Parietal lobe (tissue), 2 donors: Measurements from ENCODE around the gene PRR33. TPM values are rescaled to one million over a fixed set of nuclear protein-coding genes. Genes with fewer than 3 reads are reported as not detected.

Experiments used
- small RNA-seq: library from RNA; depleted of rRNA; stranded (forward); fragments of <200 nt; gene quantifications from one replicate; pipeline ENCODE3, GENCODE V24; 2014; ENCODE audit warnings: low replicate concordance
- total RNA-seq: library from RNA; depleted of rRNA; stranded (reverse); fragments of >200 nt; gene quantifications from one replicate; pipeline ENCODE4 v1.2.3, GENCODE V29; 2014

Gene PRR33
- not detected for total RNA-seq

GRCh38 chr11:1891831-1892115, at the start of gene PRR33:
TSS of gene PRR33 (minus strand) at chr11:1891895. CDS start at chr11:1890584, 1,311 bp downstream.

GRCh38 chr11:1919391-1920127, 27.9 kb upstream of the PRR33 start, which contains the start of gene TNNT3:
TSS of gene TNNT3 (plus strand) at chr11:1919703. CDS start at chr11:1922875, 3,172 bp downstream.

GRCh38 chr11:1852877-1853276, 38.8 kb downstream of the PRR33 start, which contains the start of gene LSP1:
TSS of gene LSP1 (plus strand) at chr11:1853084. CDS start at chr11:1853145, 61 bp downstream.

GRCh38 chr11:1838426-1839144, 53.1 kb downstream of the PRR33 start, which contains the start of gene TNNI2:
TSS of gene TNNI2 (plus strand) at chr11:1838981. CDS start at chr11:1839697, 716 bp downstream.

Small RNA genes lying within 50 kb of the gene (small RNA-seq; reads per million reads assigned to genes)
- gene AC051649.1 (not detected), gene MIR4298 (not detected)

Other genes starting within 250 kb of the PRR33 start
- not detected for gene KRTAP5-6, start 194.7 kb downstream of the PRR33 start, total RNA-seq
- gene IFITM10, start 141.3 kb downstream of the PRR33 start, total RNA-seq = 0.94 TPM
- gene CTSD, start 128.0 kb downstream of the PRR33 start, total RNA-seq = 39.8 TPM
- gene SYT8, start 56.9 kb downstream of the PRR33 start, total RNA-seq = not detected
- not detected for gene TNNI2, start 52.9 kb downstream of the PRR33 start, total RNA-seq
- 0.63 TPM for gene LSP1, start 38.8 kb downstream of the PRR33 start, total RNA-seq
- gene TNNT3, start 27.8 kb upstream of the PRR33 start, total RNA-seq = not detected
- gene MRPL23, start 55.4 kb upstream of the PRR33 start, total RNA-seq = 30.7 TPM
- 2.8 TPM for gene H19, start 105.9 kb upstream of the PRR33 start, total RNA-seq
- 3.1 TPM for gene IGF2, start 247.5 kb upstream of the PRR33 start, total RNA-seq